ENCODE results near the gene BLMH.

Gene BLMH

GRCh38 chr17:30291543-30292285 is at the start of gene BLMH:
TSS of gene BLMH (minus strand) at chr17:30291944. CDS start at chr17:30291819, 125 bp downstream.
- peak; percentile 68 for DNase-seq (ENCODE audit: low read depth)

- no peak for DNase-seq (ENCODE audit: low read depth)
Measured at GRCh38 chr17:30340801-30341356, 49.1 kb upstream of the BLMH start.

- no peak for DNase-seq (ENCODE audit: low read depth)
Measured at GRCh38 chr17:30339086-30339485, 47.3 kb upstream of the BLMH start.

- no peak for DNase-seq (ENCODE audit: low read depth)
Measured at GRCh38 chr17:30337393-30337999, 45.8 kb upstream of the BLMH start.

GRCh38 chr17:30336369-30337171 is 44.8 kb upstream of the BLMH start:
- DNase-seq (ENCODE audit: low read depth): no peak

GRCh38 chr17:30334421-30334820 is 42.7 kb upstream of the BLMH start:
- DNase-seq (ENCODE audit: low read depth): no peak

- DNase-seq (ENCODE audit: low read depth): no peak
Measured at GRCh38 chr17:30333503-30334360, 42.0 kb upstream of the BLMH start, which contains the start of gene TMIGD1. TSS of gene TMIGD1 (minus strand) at chr17:30334057. CDS start at chr17:30332133, 1,924 bp downstream.

- no peak for DNase-seq (ENCODE audit: low read depth)
Measured at GRCh38 chr17:30332057-30332542, 40.4 kb upstream of the BLMH start.

- no peak for DNase-seq (ENCODE audit: low read depth)
Measured at GRCh38 chr17:30326809-30327208, 35.1 kb upstream of the BLMH start.

- DNase-seq (ENCODE audit: low read depth): no peak
Measured at GRCh38 chr17:30324723-30325122, 33.0 kb upstream of the BLMH start.

GRCh38 chr17:30323895-30324319 is 32.2 kb upstream of the BLMH start:
- no peak for DNase-seq (ENCODE audit: low read depth)

- no peak for DNase-seq (ENCODE audit: low read depth)
Measured at GRCh38 chr17:30323262-30323894, 31.6 kb upstream of the BLMH start.

GRCh38 chr17:30321314-30321713 is 29.6 kb upstream of the BLMH start:
- no peak for DNase-seq (ENCODE audit: low read depth)

GRCh38 chr17:30318155-30318554 is 26.4 kb upstream of the BLMH start:
- DNase-seq (ENCODE audit: low read depth): no peak

GRCh38 chr17:30316736-30317135 is 25.0 kb upstream of the BLMH start:
- no peak for DNase-seq (ENCODE audit: low read depth)

- no peak for DNase-seq (ENCODE audit: low read depth)
Measured at GRCh38 chr17:30315106-30315505, 23.4 kb upstream of the BLMH start.

- DNase-seq (ENCODE audit: low read depth): no peak
Measured at GRCh38 chr17:30314474-30314873, 22.7 kb upstream of the BLMH start.

GRCh38 chr17:30312226-30312625 is 20.5 kb upstream of the BLMH start:
- no peak for DNase-seq (ENCODE audit: low read depth)

GRCh38 chr17:30310562-30310961 is 18.8 kb upstream of the BLMH start:
- DNase-seq (ENCODE audit: low read depth): no peak

GRCh38 chr17:30309591-30309990 is 17.8 kb upstream of the BLMH start:
- no peak for DNase-seq (ENCODE audit: low read depth)

- no peak for DNase-seq (ENCODE audit: low read depth)
Measured at GRCh38 chr17:30308406-30308805, 16.7 kb upstream of the BLMH start.
